ENCODE measurements around the gene NCMAP.

- TF ChIP-seq CTCF (IDR thresholded peaks at IDR 0.05) (no peak), POLR2A (IDR thresholded peaks at IDR 0.05) (no peak), POLR2AphosphoS5 (IDR thresholded peaks at IDR 0.05) (no peak)
Measured at GRCh38 chr1:24621121-24621520, 65.2 kb downstream of the NCMAP start.

Data from breast epithelium (tissue), 3 donors.